ENCODE results near the gene SPAG16. TPM values are rescaled to one million over a fixed set of nuclear protein-coding genes. Genes with fewer than 3 reads are reported as not detected.

Gene SPAG16
- total and polyA plus RNA-seq, 2 of the 13 experiments (the other 11 are each of a cell fraction or from before 2014, with no cell fraction given), result 9.6 to 26.5 TPM

GRCh38 chr2:213703406-213704098 is 419.3 kb downstream of the SPAG16 start:
- BruUV-seq (replicated peaks), result no TSS peak
- Histone ChIP-seq H4K20me1 (ENCODE audit: insufficient read depth, low read length) (no peaks in the 10 kb centered on the region), H3K9me3 (ENCODE audit: low read length) (peaks cover 40% of the 10 kb centered on the region), H3K27me3 (ENCODE audit: control insufficient read depth in 1 of 2, insufficient read depth in 2 of 2, low read length in 2 of 2) (no peaks in the 10 kb centered on the region), H3K36me3 (replicated peaks in 1 of 2; ENCODE audit: control insufficient read depth in 1 of 2, insufficient read depth in 2 of 2, low read length in 2 of 2) (no peaks in the 10 kb centered on the region), H3K79me2 (ENCODE audit: insufficient read depth, low read length) (no peaks in the 10 kb centered on the region), H3K4me3 (replicated peaks in 1 of 3; ENCODE audit: insufficient read depth in 1 of 3, low read depth in 2 of 3, low read length in 3 of 3) (no peak overlapping the region), H2AFZ (ENCODE audit: low read length) (no peak overlapping the region), H3K4me2 (ENCODE audit: low read depth, low read length) (no peak overlapping the region), H3K9ac (ENCODE audit: insufficient read depth, low read depth, low read length) (no peak overlapping the region), H3K4me1 (ENCODE audit: insufficient read depth, low read length) (no peaks in the 10 kb centered on the region), H3K27ac (ENCODE audit: extremely low read length, insufficient read depth, low read length) (no peak overlapping the region)
- ChIA-PET POLR2A (no interaction called here), CTCF (ENCODE audit: low intra/inter-chr PET ratio, low total read pairs) (no interaction called here)
- DNase-seq (ENCODE audit: low spot score) (no peak), ATAC-seq (peak; percentile 44; the same call in 1 of the 3 replicates), FAIRE-seq (no peak)
- WGBS (ENCODE audit: low lambda C conversion rate), result 7% methylated on average over 6 of the region's 6 CpGs
- in situ Hi-C loops (cut with HindIII; ENCODE audit: extremely low pct_ligation_motif_present, low pct_unique_long_range_greater_than_20kb), result no loop called here
- intact Hi-C loops (cut with micrococcal nuclease; ENCODE audit: unreplicated experiment), result no loop called here
- TF ChIP-seq ZNF770 (CRISPR knock-in tag; IDR thresholded peaks at IDR 0.05), result no peak
- no peak for TF ChIP-seq ZNF615 (CRISPR knock-in tag; IDR thresholded peaks at IDR 0.05; ENCODE audit: borderline replicate concordance)
- TF ChIP-seq, protein P1, sequence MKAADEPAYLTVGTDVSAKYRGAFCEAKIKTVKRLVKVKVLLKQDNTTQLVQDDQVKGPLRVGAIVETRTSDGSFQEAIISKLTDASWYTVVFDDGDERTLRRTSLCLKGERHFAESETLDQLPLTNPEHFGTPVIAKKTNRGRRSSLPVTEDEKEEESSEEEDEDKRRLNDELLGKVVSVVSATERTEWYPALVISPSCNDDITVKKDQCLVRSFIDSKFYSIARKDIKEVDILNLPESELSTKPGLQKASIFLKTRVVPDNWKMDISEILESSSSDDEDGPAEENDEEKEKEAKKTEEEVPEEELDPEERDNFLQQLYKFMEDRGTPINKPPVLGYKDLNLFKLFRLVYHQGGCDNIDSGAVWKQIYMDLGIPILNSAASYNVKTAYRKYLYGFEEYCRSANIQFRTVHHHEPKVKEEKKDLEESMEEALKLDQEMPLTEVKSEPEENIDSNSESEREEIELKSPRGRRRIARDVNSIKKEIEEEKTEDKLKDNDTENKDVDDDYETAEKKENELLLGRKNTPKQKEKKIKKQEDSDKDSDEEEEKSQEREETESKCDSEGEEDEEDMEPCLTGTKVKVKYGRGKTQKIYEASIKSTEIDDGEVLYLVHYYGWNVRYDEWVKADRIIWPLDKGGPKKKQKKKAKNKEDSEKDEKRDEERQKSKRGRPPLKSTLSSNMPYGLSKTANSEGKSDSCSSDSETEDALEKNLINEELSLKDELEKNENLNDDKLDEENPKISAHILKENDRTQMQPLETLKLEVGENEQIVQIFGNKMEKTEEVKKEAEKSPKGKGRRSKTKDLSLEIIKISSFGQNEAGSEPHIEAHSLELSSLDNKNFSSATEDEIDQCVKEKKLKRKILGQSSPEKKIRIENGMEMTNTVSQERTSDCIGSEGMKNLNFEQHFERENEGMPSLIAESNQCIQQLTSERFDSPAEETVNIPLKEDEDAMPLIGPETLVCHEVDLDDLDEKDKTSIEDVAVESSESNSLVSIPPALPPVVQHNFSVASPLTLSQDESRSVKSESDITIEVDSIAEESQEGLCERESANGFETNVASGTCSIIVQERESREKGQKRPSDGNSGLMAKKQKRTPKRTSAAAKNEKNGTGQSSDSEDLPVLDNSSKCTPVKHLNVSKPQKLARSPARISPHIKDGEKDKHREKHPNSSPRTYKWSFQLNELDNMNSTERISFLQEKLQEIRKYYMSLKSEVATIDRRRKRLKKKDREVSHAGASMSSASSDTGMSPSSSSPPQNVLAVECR (CRISPR knock-in tag; IDR thresholded peaks at IDR 0.05; ENCODE audit: borderline replicate concordance), result no peak
- TF ChIP-seq ZNF800 (CRISPR knock-in tag; IDR thresholded peaks at IDR 0.05), result no peak
